Measurements from ENCODE around the gene ACSM6. TPM values are rescaled to one million over a fixed set of nuclear protein-coding genes. Genes with fewer than 3 reads are reported as not detected.

ACSM6 gene
- total RNA-seq, 2 donors from 2014 or later = not detected

DNA sequence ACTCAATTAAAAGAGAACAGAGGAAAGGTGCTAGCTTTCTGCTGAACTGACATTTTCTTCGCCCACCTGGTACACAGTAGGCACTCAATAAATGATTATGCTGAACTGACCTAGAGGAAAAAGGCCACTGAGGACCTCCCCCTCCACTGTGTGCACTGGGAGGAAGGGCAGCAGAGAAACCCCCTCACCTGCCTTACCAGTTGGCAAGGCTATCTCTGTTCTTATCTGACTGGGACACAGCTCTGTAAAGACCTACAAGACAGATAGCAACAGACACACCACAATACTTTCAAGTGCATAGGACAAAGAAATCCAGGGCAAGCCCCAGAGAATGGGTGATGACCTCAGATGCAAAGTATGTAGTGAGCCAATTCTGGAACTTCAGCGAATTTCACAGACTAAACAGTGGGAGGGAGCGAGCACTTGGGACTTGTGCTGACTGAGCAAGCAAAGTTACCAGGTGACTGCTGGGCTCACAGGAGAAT is 66.4 kb downstream of the ACSM6 start:
- no peak overlapping the region for H3K4me3 ChIP-seq
- H3K4me1 ChIP-seq = peaks cover 4% of the 10 kb centered on the region
- H3K9me3 ChIP-seq = no peaks in the 10 kb centered on the region
- no peak for TF ChIP-seq CTCF (IDR thresholded peaks at IDR 0.05)
- no peaks in the 10 kb centered on the region for H3K36me3 ChIP-seq
- peak overlapping the region; percentile 22 for H3K27ac ChIP-seq
- no peak overlapping the region for H3K9ac ChIP-seq (ENCODE audit: low read depth in 2 of 2, low read length in 2 of 2)
- peak; percentile 21 for DNase-seq
- no peaks in the 10 kb centered on the region for H3K27me3 ChIP-seq
- intact Hi-C loops (cut with DNase I) = loop anchor here (5.0 kb wide), 1 partner anchor 97 kb away; no protein-coding TSS in a partner anchor

GRCh38 chr10:95260909-95261552 is 67.0 kb downstream of the ACSM6 start:
- intact Hi-C loops (cut with DNase I) = loop anchor here (5.0 kb wide), 1 partner anchor 96 kb away; no protein-coding TSS in a partner anchor
- no peak overlapping the region for H3K4me3 ChIP-seq
- no peaks in the 10 kb centered on the region for H3K36me3 ChIP-seq
- H3K4me1 ChIP-seq = peaks cover 7% of the 10 kb centered on the region
- DNase-seq = peak; percentile 15
- H3K9me3 ChIP-seq = no peaks in the 10 kb centered on the region
- no peak for TF ChIP-seq CTCF (IDR thresholded peaks at IDR 0.05)
- H3K27ac ChIP-seq = peak overlapping the region; percentile 22
- no peaks in the 10 kb centered on the region for H3K27me3 ChIP-seq
- H3K9ac ChIP-seq (ENCODE audit: low read depth in 2 of 2, low read length in 2 of 2) = no peak overlapping the region

- Histone ChIP-seq H3K27me3 (no peaks in the 10 kb centered on the region), H3K4me3 (no peak overlapping the region), H3K4me1 (peaks cover 12% of the 10 kb centered on the region), H3K27ac (no peak overlapping the region), H3K9me3 (no peaks in the 10 kb centered on the region), H3K36me3 (no peaks in the 10 kb centered on the region), H3K9ac (ENCODE audit: low read depth in 2 of 2, low read length in 2 of 2) (no peak overlapping the region)
- intact Hi-C loops (cut with DNase I) = loop anchor here (5.0 kb wide), 1 partner anchor 95 kb away; no protein-coding TSS in a partner anchor
- DNase-seq = peak; percentile 4
- no peak for TF ChIP-seq CTCF (IDR thresholded peaks at IDR 0.05)
Observed at GRCh38 chr10:95261926-95262325, 67.9 kb downstream of the ACSM6 start.

GRCh38 chr10:95262763-95263518 is 68.9 kb downstream of the ACSM6 start:
- no peak overlapping the region for H3K9ac ChIP-seq (ENCODE audit: low read depth in 2 of 2, low read length in 2 of 2)
- no peaks in the 10 kb centered on the region for H3K9me3 ChIP-seq
- H3K4me1 ChIP-seq = peaks cover 12% of the 10 kb centered on the region
- no peak overlapping the region for H3K4me3 ChIP-seq
- peak overlapping the region; percentile 29 for H3K27ac ChIP-seq
- TF ChIP-seq CTCF (IDR thresholded peaks at IDR 0.05) = no peak
- DNase-seq = no peak
- intact Hi-C loops (cut with DNase I) = loop anchor here (5.0 kb wide), 1 partner anchor 94 kb away; no protein-coding TSS in a partner anchor
- H3K27me3 ChIP-seq = no peaks in the 10 kb centered on the region
- H3K36me3 ChIP-seq = no peaks in the 10 kb centered on the region

DNA sequence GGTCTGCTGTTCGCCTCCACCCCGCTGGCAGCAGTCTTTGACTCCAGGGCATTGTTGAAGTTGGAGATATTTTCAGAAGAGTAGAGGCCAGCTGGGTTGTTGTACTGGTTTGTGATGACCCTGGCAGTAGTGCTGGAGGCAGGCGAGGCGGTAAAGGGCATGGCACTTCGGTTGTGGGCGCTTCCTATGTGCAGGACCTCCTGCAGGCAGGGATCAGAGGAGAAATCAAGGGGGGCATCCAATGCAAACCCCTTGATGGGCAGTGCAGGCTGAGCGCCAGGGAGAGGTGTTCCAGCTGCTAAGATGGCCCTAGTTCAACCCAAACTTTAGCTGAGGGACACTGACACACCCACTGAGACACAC is 69.8 kb downstream of the ACSM6 start:
- H3K36me3 ChIP-seq = no peaks in the 10 kb centered on the region
- peaks cover 12% of the 10 kb centered on the region for H3K4me1 ChIP-seq
- intact Hi-C loops (cut with DNase I) = loop anchor here (5.0 kb wide), 1 partner anchor 93 kb away; no protein-coding TSS in a partner anchor
- no peak overlapping the region for H3K4me3 ChIP-seq
- DNase-seq = no peak
- no peaks in the 10 kb centered on the region for H3K27me3 ChIP-seq
- peak overlapping the region; percentile 29 for H3K27ac ChIP-seq
- H3K9me3 ChIP-seq = no peaks in the 10 kb centered on the region
- TF ChIP-seq CTCF (IDR thresholded peaks at IDR 0.05) = no peak
- peak overlapping the region in 1 of 2 donors; percentile 62 for H3K9ac ChIP-seq (ENCODE audit: low read depth in 2 of 2, low read length in 2 of 2)

Data from colonic mucosa (tissue), 4 donors.